H7 (cell line): ENCODE data around the gene WDR93. TPM values are rescaled to one million over a fixed set of nuclear protein-coding genes. Genes with fewer than 3 reads are reported as not detected.
A peak's percentile ranks its signal among the peaks of the same experiment; 100 is the strongest.

Source experiments
- DNase-seq: peaks from one replicate; pipeline ENCODE4 v3.0.0; 2012
- H3K27me3 ChIP-seq: 2 replicates; pipeline ENCODE4 v1.6.0; 2011; ENCODE audit warnings: mild to moderate bottlenecking, low read length; ENCODE audit not compliant: control insufficient read depth, insufficient read depth
- H3K36me3 ChIP-seq: replicated peaks from 2 replicates; pipeline ENCODE4 v1.5.1; 2011; ENCODE audit warnings: low read length; ENCODE audit not compliant: control insufficient read depth, insufficient read depth
- H3K4me3 ChIP-seq: 2 replicates; pipeline ENCODE4 v1.5.1; 2011; ENCODE audit warnings: low read depth, mild to moderate bottlenecking, control low read depth, low read length, moderate library complexity; ENCODE audit not compliant: insufficient read depth
- total RNA-seq: library from RNA; depleted of rRNA; stranded (reverse); fragments of >200 nt; shearing (Covaris generic); gene quantifications from 2 replicates; pipeline ENCODE4 v1.2.3, GENCODE V29; 2014

WDR93 gene
- total RNA-seq, 1 experiment from 2014 or later: not detected

DNA sequence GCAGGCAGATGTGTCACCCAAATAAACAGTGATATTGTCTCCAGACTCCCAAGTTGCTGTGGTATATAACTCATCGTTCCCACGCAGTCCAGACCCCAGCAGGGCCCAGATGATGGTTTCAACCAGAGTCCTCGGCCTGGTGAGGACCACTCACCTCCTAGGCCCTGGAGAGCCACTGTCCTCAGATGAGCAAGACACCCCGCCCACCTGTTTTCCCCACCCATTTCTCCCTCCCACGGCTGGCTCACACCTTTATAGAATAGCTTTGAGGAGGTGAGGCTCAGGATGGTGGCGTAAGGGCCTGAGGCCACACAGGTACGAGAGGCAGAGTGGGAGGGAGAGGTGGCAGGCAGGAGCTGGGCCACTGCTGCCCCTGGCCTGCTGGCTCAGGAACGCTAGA is 53.0 kb downstream of the WDR93 start:
- Histone ChIP-seq H3K4me3 (no peak overlapping the region), H3K27me3 (peaks cover 31% of the 10 kb centered on the region), H3K36me3 (no peaks in the 10 kb centered on the region)
- peak; percentile 28 for DNase-seq

DNA sequence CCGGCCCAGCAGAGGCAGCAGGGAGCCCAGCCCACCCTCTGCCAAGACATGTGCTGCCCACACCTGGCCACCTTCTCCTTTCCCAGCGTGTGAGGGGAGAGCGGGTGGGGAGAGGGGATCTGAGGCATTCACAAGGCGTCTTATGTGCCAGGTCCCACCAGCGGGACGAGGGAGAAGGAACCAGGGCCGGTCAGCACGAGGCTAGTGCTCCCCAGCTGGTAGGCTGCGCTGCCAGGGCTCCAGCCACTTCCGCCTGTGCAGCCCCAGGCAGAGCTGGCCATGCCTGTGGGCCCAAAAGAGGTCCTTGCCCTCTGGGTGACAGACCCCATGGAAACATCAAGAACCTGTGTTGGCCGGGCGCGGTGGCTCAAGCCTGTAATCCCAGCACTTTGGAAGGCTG is 54.5 kb downstream of the WDR93 start:
- Histone ChIP-seq H3K4me3 (no peak overlapping the region), H3K36me3 (no peaks in the 10 kb centered on the region), H3K27me3 (peaks cover 46% of the 10 kb centered on the region)
- DNase-seq: peak; percentile 46

GRCh38 chr15:89745768-89746167 is 55.2 kb downstream of the WDR93 start:
- H3K27me3 ChIP-seq: peaks cover 50% of the 10 kb centered on the region
- H3K4me3 ChIP-seq: no peak overlapping the region
- H3K36me3 ChIP-seq: no peaks in the 10 kb centered on the region
- no peak for DNase-seq

DNA sequence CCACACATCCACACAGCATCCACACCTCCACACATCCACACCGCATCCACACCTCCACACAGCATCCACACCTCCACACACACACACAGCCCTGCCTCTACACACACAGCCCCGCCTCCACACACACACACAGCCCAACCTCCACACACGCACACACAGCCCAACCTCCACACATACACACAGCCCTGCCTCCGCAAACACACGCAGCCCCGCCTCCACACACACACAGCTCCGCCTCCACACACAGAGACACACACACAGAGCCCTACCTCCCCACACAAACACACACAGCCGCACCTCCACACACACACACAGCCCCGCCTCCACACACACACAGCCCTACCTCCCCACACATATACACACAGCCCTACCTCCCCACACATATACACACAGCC is 55.8 kb downstream of the WDR93 start:
- Histone ChIP-seq H3K36me3 (no peaks in the 10 kb centered on the region), H3K4me3 (no peak overlapping the region), H3K27me3 (peaks cover 55% of the 10 kb centered on the region)
- no peak for DNase-seq

GRCh38 chr15:89747708-89748682 is 57.4 kb downstream of the WDR93 start:
- DNase-seq: peak; percentile 74
- Histone ChIP-seq H3K4me3 (peak overlapping the region; percentile 16; the same call in 1 of the 2 replicates), H3K27me3 (peaks cover 65% of the 10 kb centered on the region)

DNA sequence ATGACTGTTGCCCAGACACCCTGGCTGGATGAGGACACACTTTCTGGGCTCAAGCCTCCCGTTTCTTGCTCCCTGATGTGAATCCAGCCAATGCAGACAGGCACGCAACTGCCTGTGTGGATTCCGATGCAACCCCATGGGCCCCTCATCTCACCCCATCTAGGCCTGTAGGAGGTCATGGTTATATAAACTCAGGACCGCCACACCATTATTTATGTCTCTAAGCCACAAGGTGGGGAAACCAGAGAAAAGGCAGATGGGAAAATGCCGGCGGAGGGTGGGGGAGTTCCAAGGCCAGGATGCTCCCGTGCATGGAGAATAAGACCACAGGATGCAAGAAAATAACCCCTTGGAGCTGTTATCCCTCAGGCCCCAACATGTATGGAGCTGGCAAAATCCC is 58.4 kb downstream of the WDR93 start:
- Histone ChIP-seq H3K36me3 (no peaks in the 10 kb centered on the region), H3K4me3 (no peak overlapping the region), H3K27me3 (peaks cover 65% of the 10 kb centered on the region)
- DNase-seq: peak; percentile 35

More at GRCh38 chr15:89747708-89748682, 57.4 kb downstream of the WDR93 start:
- no peaks in the 10 kb centered on the region for H3K36me3 ChIP-seq

DNA sequence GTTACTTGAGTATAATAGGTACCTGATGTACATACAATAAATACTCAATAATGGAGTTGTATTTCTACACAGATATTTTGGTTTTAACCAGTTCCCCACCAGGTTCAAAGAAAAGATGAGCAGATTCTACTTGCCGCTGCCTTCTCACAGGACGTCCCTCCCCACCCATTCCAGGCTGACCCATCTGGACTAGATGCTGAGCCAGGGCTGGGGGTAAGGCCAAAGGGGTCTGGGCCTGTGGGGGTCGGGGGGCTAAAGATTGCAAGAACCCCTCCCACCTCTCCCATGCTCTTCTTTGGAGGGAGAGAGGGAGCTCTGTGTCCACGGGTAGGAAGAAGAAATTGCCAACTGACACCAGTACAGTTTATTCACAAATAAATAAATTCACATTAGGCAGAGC is 58.9 kb downstream of the WDR93 start:
- H3K27me3 ChIP-seq: peaks cover 65% of the 10 kb centered on the region
- no peak for DNase-seq
- H3K4me3 ChIP-seq: no peak overlapping the region
- no peaks in the 10 kb centered on the region for H3K36me3 ChIP-seq

DNA sequence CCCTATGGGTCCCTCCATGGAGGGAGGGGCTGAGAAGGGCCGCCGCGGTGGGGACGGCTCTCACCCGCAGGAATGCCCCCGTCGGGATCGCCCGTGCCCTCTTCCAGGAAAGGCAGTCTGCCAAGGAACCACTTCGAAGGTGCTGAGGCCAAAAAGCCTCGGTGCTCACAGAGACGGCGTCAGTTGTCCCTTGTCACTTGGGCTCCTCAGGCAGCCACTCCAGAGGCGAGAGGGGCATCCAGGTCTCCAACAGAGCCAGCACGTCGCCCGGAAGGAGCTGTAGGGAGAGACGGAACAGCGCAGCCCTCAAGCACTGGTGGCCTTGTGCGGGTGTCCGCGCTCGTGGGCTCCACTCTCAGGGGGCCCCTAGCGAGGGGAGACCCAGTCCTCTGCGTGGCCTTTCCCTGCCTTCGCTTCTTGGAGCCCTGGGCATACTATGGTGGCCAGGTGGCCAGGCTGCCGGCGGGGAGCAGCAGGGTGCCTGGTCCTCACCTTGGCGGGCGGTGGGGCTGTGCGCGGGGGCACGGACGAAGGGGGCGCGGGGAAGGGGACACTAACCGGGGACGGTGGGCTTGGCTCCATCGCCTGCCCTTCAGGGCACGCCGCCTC is 59.4 kb downstream of the WDR93 start:
- Histone ChIP-seq H3K4me3 (peak overlapping the region; percentile 32), H3K27me3 (peaks cover 63% of the 10 kb centered on the region), H3K36me3 (no peaks in the 10 kb centered on the region)
- DNase-seq: no peak

DNA sequence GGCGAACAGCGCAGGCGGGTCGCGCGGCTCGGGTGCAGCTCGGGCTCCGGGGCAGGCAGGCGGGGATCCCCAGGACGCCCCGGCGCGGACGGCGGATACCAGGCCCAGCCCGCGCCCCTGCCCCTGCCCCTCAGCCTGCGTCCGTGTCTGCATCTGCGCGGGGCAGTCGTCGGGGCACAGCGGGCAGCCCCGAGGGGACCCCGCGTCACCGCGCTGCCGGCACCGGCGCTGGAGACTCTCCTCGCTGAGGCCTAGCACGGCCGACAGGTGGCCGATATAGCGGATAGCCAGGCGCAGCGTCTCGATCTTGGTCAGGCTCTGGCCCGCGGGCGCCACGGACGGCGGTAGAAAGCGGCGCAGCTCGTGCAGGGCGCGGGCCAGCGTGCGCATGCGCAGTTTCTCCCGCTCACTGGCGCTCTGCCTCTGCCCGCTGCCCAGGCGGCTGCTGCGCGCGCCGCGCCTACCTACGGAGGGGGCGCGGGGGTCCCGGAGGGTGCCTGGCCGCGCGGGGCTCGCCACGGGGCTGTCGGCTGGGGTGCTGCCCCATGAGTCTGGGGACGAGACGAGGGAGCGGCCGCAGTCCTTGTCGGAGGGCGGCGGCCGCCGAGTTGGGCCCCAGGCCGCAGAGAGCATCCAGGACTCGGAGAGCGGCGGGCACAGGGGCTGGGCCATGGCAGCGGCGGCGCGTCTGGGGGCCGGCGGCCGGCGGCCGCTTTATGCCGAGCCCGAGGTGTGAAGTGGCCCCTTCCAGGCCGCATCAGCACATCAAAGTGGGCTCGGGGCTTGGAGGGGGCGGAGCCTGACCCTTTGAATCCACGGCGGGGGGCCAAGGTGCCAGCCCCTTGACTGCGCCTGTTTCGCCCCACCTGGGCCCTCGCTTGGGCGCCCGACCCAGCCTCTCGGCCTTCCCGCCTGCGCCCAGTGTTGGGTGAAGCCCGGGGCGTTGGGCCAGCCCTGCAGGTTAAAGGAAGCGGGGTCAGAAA is 60.2 kb downstream of the WDR93 start, which contains the start of gene MESP1:
TSS of gene MESP1 (minus strand) at position 690 of the 983 bp plus-strand sequence. CDS start at position 672, 18 bp downstream.
- H3K27me3 ChIP-seq: peaks cover 61% of the 10 kb centered on the region
- peak; percentile 98 for DNase-seq
- H3K36me3 ChIP-seq: no peaks in the 10 kb centered on the region
- H3K4me3 ChIP-seq: peak within 1 kb of the TSS; percentile 32

DNA sequence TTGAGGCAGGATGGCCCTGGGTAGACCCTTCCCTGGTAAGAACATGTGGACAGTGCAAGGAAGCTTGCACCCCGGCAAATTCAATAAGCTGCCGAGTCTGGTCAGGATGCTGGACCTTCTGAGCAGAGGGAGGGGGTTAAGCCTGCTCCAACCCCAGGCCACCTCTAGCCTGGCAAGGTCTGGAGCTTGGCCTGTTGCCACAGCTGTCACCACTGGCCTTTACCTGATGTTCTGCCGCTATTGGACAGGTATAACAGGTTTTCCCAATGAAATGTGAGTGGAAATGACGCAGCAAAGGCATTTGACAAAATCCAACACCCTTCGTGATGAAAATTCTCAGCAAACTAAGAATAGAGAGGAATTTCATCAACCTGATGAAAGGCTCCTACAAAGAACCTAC is 61.1 kb downstream of the WDR93 start:
- Histone ChIP-seq H3K27me3 (peaks cover 53% of the 10 kb centered on the region), H3K4me3 (no peak overlapping the region), H3K36me3 (no peaks in the 10 kb centered on the region)
- no peak for DNase-seq

GRCh38 chr15:89753855-89754254 is 63.2 kb downstream of the WDR93 start:
- Histone ChIP-seq H3K27me3 (peaks cover 32% of the 10 kb centered on the region), H3K36me3 (no peaks in the 10 kb centered on the region), H3K4me3 (no peak overlapping the region)
- DNase-seq: no peak

GRCh38 chr15:89754361-89755154 is 63.9 kb downstream of the WDR93 start:
- no peaks in the 10 kb centered on the region for H3K36me3 ChIP-seq
- H3K27me3 ChIP-seq: peaks cover 25% of the 10 kb centered on the region
- no peak overlapping the region for H3K4me3 ChIP-seq
- DNase-seq: no peak

DNA sequence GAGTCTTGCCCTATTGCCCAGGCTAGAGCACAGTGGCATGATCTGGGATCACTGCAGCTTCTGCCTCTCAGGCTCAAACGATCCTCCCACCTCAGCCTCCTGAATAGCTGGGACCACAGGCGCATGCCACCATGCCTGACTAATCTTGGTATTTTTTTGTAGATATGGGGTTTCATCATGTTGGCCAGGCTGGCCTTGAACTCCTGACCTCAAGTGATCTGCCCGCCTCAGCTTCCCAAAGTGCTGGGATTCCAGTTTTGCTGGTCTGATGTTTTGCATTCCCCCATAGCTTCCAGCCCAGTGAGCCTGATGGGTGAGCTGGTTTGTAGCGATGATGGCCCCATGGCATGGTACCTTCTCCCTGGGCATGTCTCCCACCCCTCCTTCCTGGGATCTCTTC is 65.1 kb downstream of the WDR93 start:
- peaks cover 15% of the 10 kb centered on the region for H3K27me3 ChIP-seq
- no peak for DNase-seq
- H3K36me3 ChIP-seq: no peaks in the 10 kb centered on the region
- no peak overlapping the region for H3K4me3 ChIP-seq
